IPS-NIHi11 (cell line): ENCODE data around the gene YAF2.
A peak's percentile ranks its signal among the peaks of the same experiment; 100 is the strongest.

Experiments
- DNase-seq: peaks from one replicate; pipeline ENCODE4 v3.0.0; 2012; ENCODE audit warnings: mixed read lengths, low spot score

Gene YAF2

DNA sequence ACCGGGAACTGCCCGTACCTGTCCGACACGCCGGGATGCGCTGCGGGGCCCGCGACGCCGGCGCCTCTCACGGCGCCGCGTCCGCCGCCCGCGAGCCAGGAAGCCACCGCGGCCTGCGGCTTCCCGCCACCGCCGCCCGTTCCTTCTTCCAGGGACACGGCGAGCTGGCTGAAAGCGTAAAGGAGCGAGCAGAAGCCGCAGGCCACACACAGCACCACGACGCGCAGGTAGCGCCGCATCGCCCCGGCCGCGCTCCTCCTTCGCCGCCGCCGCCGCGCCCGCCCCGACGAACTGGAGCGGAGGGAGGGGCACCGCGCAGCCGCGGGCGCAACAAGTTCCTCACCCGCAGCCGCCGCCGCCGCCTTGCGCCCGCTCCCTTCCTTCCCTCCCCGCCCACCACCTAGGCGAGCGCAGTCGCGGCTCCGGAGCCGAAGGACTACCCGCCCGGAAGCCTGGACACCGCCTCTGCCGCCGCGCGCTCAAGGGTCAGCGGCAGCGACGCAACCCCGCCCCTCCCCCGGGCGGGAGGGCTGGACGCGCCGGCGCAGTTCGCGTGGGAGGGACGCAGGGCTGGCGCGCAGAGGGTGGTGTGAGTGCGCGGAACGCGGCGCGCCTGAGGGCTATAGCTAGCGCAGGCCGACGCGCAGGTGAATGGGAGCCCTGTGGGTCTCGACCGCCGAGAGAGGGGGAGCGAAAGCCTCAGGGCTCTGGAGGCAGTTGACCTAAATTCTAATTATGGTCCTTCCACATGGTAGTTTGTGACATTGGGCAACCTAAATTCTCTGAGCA, 93.4 kb downstream of the YAF2 start, which contains the start of gene GXYLT1:
TSS of gene GXYLT1 (minus strand) at position 467 of the 789 bp plus-strand sequence. CDS start at position 239, 228 bp downstream.
- peak; percentile 96 for DNase-seq

GRCh38 chr12:42144158-42144407, 94.0 kb downstream of the YAF2 start:
- no peak for DNase-seq

- DNase-seq = peak; percentile 42
Observed at GRCh38 chr12:42143452-42144157, 94.4 kb downstream of the YAF2 start.

GRCh38 chr12:42141981-42142606, 96.0 kb downstream of the YAF2 start:
- no peak for DNase-seq

DNA sequence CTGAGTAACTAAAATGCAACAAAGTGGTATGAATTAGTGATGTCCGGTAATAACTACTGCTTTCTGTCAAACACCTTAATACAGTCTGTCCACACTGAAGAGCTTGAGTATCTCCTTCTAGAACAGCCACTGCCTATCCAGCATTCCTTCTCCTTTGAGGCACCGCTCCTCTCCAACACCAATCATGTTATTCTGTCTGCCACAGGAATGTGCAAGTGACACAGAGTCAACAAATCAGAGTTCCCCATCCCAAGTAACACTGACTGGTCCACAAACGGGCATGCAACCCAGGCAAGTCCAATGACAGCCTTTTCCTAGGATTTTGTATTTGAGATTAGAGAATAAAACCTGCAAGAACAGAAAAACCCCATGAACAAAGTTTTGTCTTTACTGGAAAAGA, 97.1 kb downstream of the YAF2 start:
- peak; percentile 24 for DNase-seq

DNA sequence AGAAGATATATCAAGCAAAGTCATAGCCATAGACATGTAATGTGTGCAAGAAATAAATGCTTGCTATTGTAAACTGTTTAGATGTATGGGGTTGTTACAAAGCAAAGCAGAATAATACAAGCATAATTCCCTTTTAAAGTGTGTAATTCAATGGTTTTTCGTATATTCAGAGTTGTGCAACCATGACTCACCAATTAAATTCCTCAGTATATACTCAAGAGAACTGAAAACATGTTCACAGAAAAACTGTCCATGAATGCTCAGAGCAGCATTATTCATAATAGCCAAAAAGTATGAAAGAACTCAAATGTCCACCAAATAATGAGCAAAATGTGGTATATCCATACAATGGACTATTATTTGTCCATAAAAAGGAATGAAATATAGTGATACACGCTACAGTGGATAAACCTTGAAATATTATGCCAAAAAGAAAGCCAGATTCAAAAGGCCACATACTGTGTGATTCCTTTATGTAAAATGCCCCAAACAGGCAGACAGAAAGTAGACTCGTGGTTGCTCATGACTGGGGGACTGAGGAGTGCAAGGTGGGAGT, 102.7 kb downstream of the YAF2 start:
- no peak for DNase-seq

- DNase-seq = no peak
Observed at GRCh38 chr12:42130672-42131402, 107.2 kb downstream of the YAF2 start.

- DNase-seq = peak; percentile 42
Observed at GRCh38 chr12:42129595-42130204, 108.3 kb downstream of the YAF2 start.

- DNase-seq = no peak
Observed at GRCh38 chr12:42128888-42129287, 109.2 kb downstream of the YAF2 start.

DNA sequence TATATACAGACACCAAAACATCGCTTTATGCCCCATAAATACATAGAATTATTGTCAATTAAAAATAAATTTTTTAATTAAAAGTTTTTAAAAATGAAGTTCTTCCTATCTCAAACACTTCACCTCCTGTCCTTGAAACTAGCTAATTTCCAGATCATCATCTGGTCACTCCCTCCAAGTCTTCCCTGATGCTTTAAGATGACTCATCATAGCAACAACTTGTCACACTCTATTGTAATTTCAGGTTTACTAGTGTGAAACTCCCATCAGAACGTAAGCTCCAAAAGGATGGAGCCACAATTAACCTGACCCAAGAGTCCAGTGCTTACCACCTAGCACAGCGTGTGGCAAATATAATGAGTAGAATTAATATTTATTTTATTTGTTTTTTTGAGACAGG, 109.7 kb downstream of the YAF2 start:
- no peak for DNase-seq

DNA sequence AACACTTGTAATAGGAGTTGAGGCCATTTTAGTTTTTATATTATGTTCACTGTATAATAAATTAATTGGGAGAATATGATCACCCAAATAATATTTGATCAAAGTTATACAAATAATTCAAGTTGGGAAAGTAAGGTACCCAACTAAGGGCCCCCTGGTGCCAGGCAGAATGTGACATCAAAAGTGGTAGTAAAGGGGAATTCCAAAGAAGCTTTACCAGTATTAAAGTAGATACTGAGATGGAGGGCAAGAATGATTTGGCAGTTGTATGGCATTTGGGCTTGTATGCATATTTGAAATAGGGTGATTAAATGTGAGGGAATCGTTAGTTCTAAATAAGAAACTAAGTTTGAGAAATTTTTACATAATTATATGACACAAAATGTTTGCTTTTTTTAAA, 111.1 kb downstream of the YAF2 start:
- DNase-seq = no peak

- DNase-seq = no peak
Observed at GRCh38 chr12:42125388-42125767, 112.7 kb downstream of the YAF2 start.

GRCh38 chr12:42124764-42125387, 113.2 kb downstream of the YAF2 start:
- DNase-seq = no peak

- DNase-seq = no peak
Observed at GRCh38 chr12:42119085-42119633, 118.9 kb downstream of the YAF2 start.

- DNase-seq = no peak
Observed at GRCh38 chr12:42118136-42118879, 119.7 kb downstream of the YAF2 start.

GRCh38 chr12:42109031-42109430, 129.0 kb downstream of the YAF2 start:
- DNase-seq = no peak
